ENCODE results near the gene CSAD. TPM values are rescaled to one million over a fixed set of nuclear protein-coding genes. Genes with fewer than 3 reads are reported as not detected.

Gene CSAD
- total RNA-seq, 1 experiment from 2014 or later: 19.2 TPM

- H3K27me3 ChIP-seq (ENCODE audit: low read length): no peaks in the 10 kb centered on the region
- H3K9me3 ChIP-seq (ENCODE audit: low read length): no peaks in the 10 kb centered on the region
- H4K20me1 ChIP-seq (ENCODE audit: insufficient read depth, low read depth, low read length): no peaks in the 10 kb centered on the region
- H2AFZ ChIP-seq (ENCODE audit: low read length): no peak overlapping the region
- no peaks in the 10 kb centered on the region for H3K36me3 ChIP-seq (ENCODE audit: insufficient read depth, low read length)
- no peaks in the 10 kb centered on the region for H3K4me1 ChIP-seq (ENCODE audit: low read length)
- no peak overlapping the region for H3K9ac ChIP-seq (ENCODE audit: low read length)
- DNase-seq: no peak
- H3K79me2 ChIP-seq (ENCODE audit: low read length): no peaks in the 10 kb centered on the region
- H3K9me2 ChIP-seq (replicated peaks; ENCODE audit: insufficient read depth, low read length): no peaks in the 10 kb centered on the region
- no peak overlapping the region for H3K4me3 ChIP-seq (ENCODE audit: low read length)
- no peak overlapping the region for H3K4me2 ChIP-seq (ENCODE audit: low read depth, low read length, poor library complexity, severe bottlenecking)
- no peak overlapping the region for H3K27ac ChIP-seq (ENCODE audit: low read length)
Measured at GRCh38 chr12:53147181-53147580, 33.5 kb downstream of the CSAD start.

- Histone ChIP-seq H3K4me2 (ENCODE audit: low read depth, low read length, poor library complexity, severe bottlenecking) (no peak overlapping the region), H3K27ac (ENCODE audit: low read length) (no peak overlapping the region), H3K79me2 (ENCODE audit: low read length) (no peaks in the 10 kb centered on the region), H3K27me3 (ENCODE audit: low read length) (no peaks in the 10 kb centered on the region), H2AFZ (ENCODE audit: low read length) (no peak overlapping the region), H3K9me3 (ENCODE audit: low read length) (no peaks in the 10 kb centered on the region), H3K36me3 (ENCODE audit: insufficient read depth, low read length) (no peaks in the 10 kb centered on the region), H3K9me2 (replicated peaks; ENCODE audit: insufficient read depth, low read length) (no peaks in the 10 kb centered on the region), H3K4me1 (ENCODE audit: low read length) (no peaks in the 10 kb centered on the region), H4K20me1 (ENCODE audit: insufficient read depth, low read depth, low read length) (no peaks in the 10 kb centered on the region), H3K4me3 (ENCODE audit: low read length) (no peak overlapping the region), H3K9ac (ENCODE audit: low read length) (no peak overlapping the region)
- no peak for DNase-seq
Measured at GRCh38 chr12:53145383-53146260, 35.1 kb downstream of the CSAD start.

- Histone ChIP-seq H3K4me1 (ENCODE audit: low read length) (no peaks in the 10 kb centered on the region), H3K27ac (ENCODE audit: low read length) (no peak overlapping the region), H3K79me2 (ENCODE audit: low read length) (no peaks in the 10 kb centered on the region), H3K27me3 (ENCODE audit: low read length) (peaks cover 3% of the 10 kb centered on the region; the same call in 1 of the 2 replicates), H3K9ac (ENCODE audit: low read length) (no peak overlapping the region), H3K4me3 (ENCODE audit: low read length) (no peak overlapping the region), H4K20me1 (ENCODE audit: insufficient read depth, low read depth, low read length) (no peaks in the 10 kb centered on the region), H3K9me3 (ENCODE audit: low read length) (peaks cover 3% of the 10 kb centered on the region; the same call in 1 of the 2 replicates), H2AFZ (ENCODE audit: low read length) (no peak overlapping the region), H3K4me2 (ENCODE audit: low read depth, low read length, poor library complexity, severe bottlenecking) (no peak overlapping the region), H3K36me3 (ENCODE audit: insufficient read depth, low read length) (no peaks in the 10 kb centered on the region), H3K9me2 (replicated peaks; ENCODE audit: insufficient read depth, low read length) (no peaks in the 10 kb centered on the region)
- no peak for DNase-seq
Measured at GRCh38 chr12:53143355-53143754, 37.4 kb downstream of the CSAD start.

- Histone ChIP-seq H3K4me1 (ENCODE audit: low read length) (no peaks in the 10 kb centered on the region), H3K27ac (ENCODE audit: low read length) (no peak overlapping the region), H3K9me3 (ENCODE audit: low read length) (peaks cover 7% of the 10 kb centered on the region; the same call in 1 of the 2 replicates), H3K9ac (ENCODE audit: low read length) (no peak overlapping the region), H3K4me3 (ENCODE audit: low read length) (no peak overlapping the region), H3K4me2 (ENCODE audit: low read depth, low read length, poor library complexity, severe bottlenecking) (no peak overlapping the region), H3K9me2 (replicated peaks; ENCODE audit: insufficient read depth, low read length) (no peaks in the 10 kb centered on the region), H4K20me1 (ENCODE audit: insufficient read depth, low read depth, low read length) (no peaks in the 10 kb centered on the region), H3K27me3 (ENCODE audit: low read length) (no peaks in the 10 kb centered on the region), H3K36me3 (ENCODE audit: insufficient read depth, low read length) (no peaks in the 10 kb centered on the region), H3K79me2 (ENCODE audit: low read length) (no peaks in the 10 kb centered on the region), H2AFZ (ENCODE audit: low read length) (no peak overlapping the region)
- DNase-seq: no peak
Measured at GRCh38 chr12:53133722-53134121, 47.0 kb downstream of the CSAD start.

DNA sequence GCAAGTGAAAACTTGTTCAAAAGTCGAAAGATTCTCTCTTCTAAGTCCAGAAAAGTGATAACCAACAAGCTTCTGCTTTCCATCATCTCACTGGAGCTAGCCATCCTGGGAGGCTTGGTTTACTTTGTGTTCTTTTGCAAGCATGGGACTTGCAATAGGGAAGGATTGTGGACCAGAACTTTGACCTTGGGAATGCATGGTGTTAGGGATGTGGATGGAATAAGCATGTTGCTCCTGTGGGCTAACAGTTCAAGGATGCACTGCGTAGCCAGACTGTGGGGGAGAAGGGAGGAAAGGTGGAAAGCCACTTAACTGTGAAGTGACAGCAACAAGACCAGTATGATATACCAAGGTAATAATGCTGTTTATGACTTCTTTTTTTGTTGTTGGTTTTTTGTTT, 48.9 kb downstream of the CSAD start:
- Histone ChIP-seq H3K27ac (ENCODE audit: low read length) (no peak overlapping the region), H3K9me2 (replicated peaks; ENCODE audit: insufficient read depth, low read length) (no peaks in the 10 kb centered on the region), H2AFZ (ENCODE audit: low read length) (no peak overlapping the region), H3K9me3 (ENCODE audit: low read length) (0 out of 2 replicates have a peak, but pooled peaks cover under 1% of the 10 kb centered on the region), H3K79me2 (ENCODE audit: low read length) (no peaks in the 10 kb centered on the region), H3K4me3 (ENCODE audit: low read length) (no peak overlapping the region), H4K20me1 (ENCODE audit: insufficient read depth, low read depth, low read length) (no peaks in the 10 kb centered on the region), H3K9ac (ENCODE audit: low read length) (no peak overlapping the region), H3K4me1 (ENCODE audit: low read length) (no peaks in the 10 kb centered on the region), H3K4me2 (ENCODE audit: low read depth, low read length, poor library complexity, severe bottlenecking) (no peak overlapping the region), H3K36me3 (ENCODE audit: insufficient read depth, low read length) (no peaks in the 10 kb centered on the region), H3K27me3 (ENCODE audit: low read length) (no peaks in the 10 kb centered on the region)
- DNase-seq: no peak

- Histone ChIP-seq H3K4me2 (ENCODE audit: low read depth, low read length, poor library complexity, severe bottlenecking) (no peak overlapping the region), H3K36me3 (ENCODE audit: insufficient read depth, low read length) (no peaks in the 10 kb centered on the region), H3K27me3 (ENCODE audit: low read length) (no peaks in the 10 kb centered on the region), H3K4me1 (ENCODE audit: low read length) (no peaks in the 10 kb centered on the region), H2AFZ (ENCODE audit: low read length) (no peak overlapping the region), H3K9me2 (replicated peaks; ENCODE audit: insufficient read depth, low read length) (no peaks in the 10 kb centered on the region), H3K9ac (ENCODE audit: low read length) (no peak overlapping the region), H4K20me1 (ENCODE audit: insufficient read depth, low read depth, low read length) (no peaks in the 10 kb centered on the region), H3K27ac (ENCODE audit: low read length) (no peak overlapping the region), H3K79me2 (ENCODE audit: low read length) (no peaks in the 10 kb centered on the region), H3K9me3 (ENCODE audit: low read length) (no peaks in the 10 kb centered on the region), H3K4me3 (ENCODE audit: low read length) (no peak overlapping the region)
- DNase-seq: no peak
Measured at GRCh38 chr12:53128780-53129569, 51.8 kb downstream of the CSAD start.

DNA sequence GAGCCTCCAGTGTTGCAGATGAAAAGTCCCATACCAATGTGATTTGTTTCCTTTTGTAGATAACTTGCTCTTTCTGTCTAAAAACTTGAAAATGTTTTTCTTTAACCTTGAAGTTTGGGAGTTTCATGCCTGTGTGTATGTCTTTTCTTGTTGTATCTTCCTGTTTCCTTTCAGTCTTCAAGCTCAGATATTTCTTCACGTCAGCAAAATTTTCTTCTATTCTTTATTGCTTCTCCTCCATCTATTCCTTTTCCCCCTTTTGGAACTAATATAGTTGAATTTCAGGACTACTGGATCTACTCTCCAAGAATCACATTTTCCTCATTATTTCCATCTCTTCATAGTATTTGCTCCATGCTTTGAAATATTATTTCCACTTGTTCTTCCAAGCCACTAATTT, 53.6 kb downstream of the CSAD start:
- Histone ChIP-seq H3K4me3 (ENCODE audit: low read length) (no peak overlapping the region), H2AFZ (ENCODE audit: low read length) (no peak overlapping the region), H3K9me3 (ENCODE audit: low read length) (no peaks in the 10 kb centered on the region), H3K4me2 (ENCODE audit: low read depth, low read length, poor library complexity, severe bottlenecking) (no peak overlapping the region), H3K27me3 (ENCODE audit: low read length) (no peaks in the 10 kb centered on the region), H3K9me2 (replicated peaks; ENCODE audit: insufficient read depth, low read length) (no peaks in the 10 kb centered on the region), H4K20me1 (ENCODE audit: insufficient read depth, low read depth, low read length) (no peaks in the 10 kb centered on the region), H3K27ac (ENCODE audit: low read length) (no peak overlapping the region), H3K9ac (ENCODE audit: low read length) (no peak overlapping the region), H3K4me1 (ENCODE audit: low read length) (no peaks in the 10 kb centered on the region), H3K36me3 (ENCODE audit: insufficient read depth, low read length) (no peaks in the 10 kb centered on the region), H3K79me2 (ENCODE audit: low read length) (no peaks in the 10 kb centered on the region)
- DNase-seq: no peak

DNA sequence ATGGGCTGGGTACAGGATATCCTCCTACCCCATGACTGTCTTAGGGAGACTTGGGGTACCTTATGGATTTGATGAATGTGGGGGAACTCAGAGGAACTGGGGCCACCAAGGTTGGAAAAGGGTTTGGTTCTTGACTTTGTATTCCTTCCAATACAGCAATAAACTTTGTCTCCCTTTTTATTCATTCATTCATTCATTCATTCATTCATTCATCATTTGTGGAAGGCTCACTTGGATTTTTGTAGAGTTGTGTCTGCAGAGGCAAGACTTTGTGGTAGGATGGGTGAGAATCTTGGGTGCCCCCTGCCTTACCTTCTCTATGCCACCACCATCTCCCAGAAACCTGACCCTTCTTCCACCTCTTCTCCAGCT, 56.4 kb downstream of the CSAD start:
- Histone ChIP-seq H3K4me2 (ENCODE audit: low read depth, low read length, poor library complexity, severe bottlenecking) (no peak overlapping the region), H3K27ac (ENCODE audit: low read length) (no peak overlapping the region), H3K4me1 (ENCODE audit: low read length) (no peaks in the 10 kb centered on the region), H3K36me3 (ENCODE audit: insufficient read depth, low read length) (no peaks in the 10 kb centered on the region), H3K9ac (ENCODE audit: low read length) (no peak overlapping the region), H3K27me3 (ENCODE audit: low read length) (no peaks in the 10 kb centered on the region), H4K20me1 (ENCODE audit: insufficient read depth, low read depth, low read length) (no peaks in the 10 kb centered on the region), H3K79me2 (ENCODE audit: low read length) (no peaks in the 10 kb centered on the region), H2AFZ (ENCODE audit: low read length) (no peak overlapping the region), H3K4me3 (ENCODE audit: low read length) (no peak overlapping the region), H3K9me2 (replicated peaks; ENCODE audit: insufficient read depth, low read length) (no peaks in the 10 kb centered on the region), H3K9me3 (ENCODE audit: low read length) (no peaks in the 10 kb centered on the region)
- DNase-seq: no peak

Data from Karpas-422 (cell line).